Sigmoid colon (tissue), 4 donors: Measurements from ENCODE around the gene DUS3L.

ENCODE experiments used
- EP300 ChIP-seq, 4 donors: sonication (generic); formaldehyde crosslinking; IDR thresholded peaks; one replicate each; pipeline ENCODE4 v1.6.1; 2017; ENCODE audit warnings: antibody characterized with exemption in 4 of 4
- POLR2A ChIP-seq, 2 donors: fragments of 450-650 bp; IDR thresholded peaks; one replicate each; pipeline ENCODE4 v1.6.1; 2016; ENCODE audit warnings: antibody characterized with exemption in 2 of 2, mild to moderate bottlenecking in 2 of 2, moderate library complexity in 2 of 2
- POLR2AphosphoS5 ChIP-seq, 4 donors: sonication (generic); formaldehyde crosslinking; IDR thresholded peaks; one replicate each; pipeline ENCODE4 v1.6.1; 2017; ENCODE audit warnings: antibody characterized with exemption in 4 of 4
- TF ChIP-seq, protein P1 (sequence below), 4 experiments: fragments of 450-650 bp in 3 of 4; fragments of 200-600 bp in 1 of 4; IDR thresholded peaks; one replicate each; pipeline ENCODE4 v1.5.1; 2016 to 2019; ENCODE audit warnings: antibody characterized with exemption in 4 of 4, mild to moderate bottlenecking in 3 of 4, moderate library complexity in 2 of 4

DNA sequence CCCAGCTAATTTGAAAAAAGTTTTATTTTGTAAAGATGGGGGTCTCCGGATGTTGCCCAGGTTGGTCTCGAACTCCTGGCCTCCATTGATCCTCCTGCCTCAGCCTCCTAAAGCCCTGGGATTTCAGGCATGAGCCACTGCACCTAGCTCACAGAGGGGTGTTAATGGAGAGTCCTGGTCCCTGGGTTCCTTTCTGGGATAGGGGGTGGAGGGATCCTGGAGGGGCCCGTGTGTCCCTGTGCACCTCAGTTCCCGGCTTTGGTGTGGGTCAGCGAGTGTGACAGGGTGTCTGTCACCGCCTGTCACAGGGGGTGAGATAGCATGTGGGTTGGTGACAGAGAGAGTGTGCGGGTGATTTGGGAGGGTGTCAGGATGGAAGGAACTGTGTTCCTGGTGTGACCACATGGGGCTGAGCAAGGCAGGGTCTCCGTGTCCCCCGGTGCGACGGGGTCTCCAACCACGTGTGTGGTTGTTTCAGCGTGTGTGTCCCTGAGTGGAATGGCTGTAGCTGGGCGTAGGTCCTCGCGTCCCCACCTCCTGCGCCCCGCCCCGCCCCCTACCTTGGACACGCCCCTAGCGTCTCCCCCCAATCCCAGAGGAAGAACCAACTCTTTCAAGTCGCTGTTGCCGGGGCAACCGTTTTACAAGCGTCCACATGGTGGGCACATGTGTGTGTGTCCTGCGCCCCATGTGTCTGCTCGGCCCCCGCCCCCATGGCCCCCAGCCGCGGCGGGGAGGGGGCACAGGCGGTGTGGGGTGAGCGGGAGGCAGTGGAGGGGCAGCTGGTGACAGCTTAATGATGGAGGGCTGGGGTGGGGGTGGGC, 11.0 kb upstream of the DUS3L start:
- TF ChIP-seq POLR2A (IDR thresholded peaks at IDR 0.05) (no peak), EP300 (IDR thresholded peaks at IDR 0.05) (no peak), POLR2AphosphoS5 (IDR thresholded peaks at IDR 0.05) (no peak)
- TF ChIP-seq, protein P1, sequence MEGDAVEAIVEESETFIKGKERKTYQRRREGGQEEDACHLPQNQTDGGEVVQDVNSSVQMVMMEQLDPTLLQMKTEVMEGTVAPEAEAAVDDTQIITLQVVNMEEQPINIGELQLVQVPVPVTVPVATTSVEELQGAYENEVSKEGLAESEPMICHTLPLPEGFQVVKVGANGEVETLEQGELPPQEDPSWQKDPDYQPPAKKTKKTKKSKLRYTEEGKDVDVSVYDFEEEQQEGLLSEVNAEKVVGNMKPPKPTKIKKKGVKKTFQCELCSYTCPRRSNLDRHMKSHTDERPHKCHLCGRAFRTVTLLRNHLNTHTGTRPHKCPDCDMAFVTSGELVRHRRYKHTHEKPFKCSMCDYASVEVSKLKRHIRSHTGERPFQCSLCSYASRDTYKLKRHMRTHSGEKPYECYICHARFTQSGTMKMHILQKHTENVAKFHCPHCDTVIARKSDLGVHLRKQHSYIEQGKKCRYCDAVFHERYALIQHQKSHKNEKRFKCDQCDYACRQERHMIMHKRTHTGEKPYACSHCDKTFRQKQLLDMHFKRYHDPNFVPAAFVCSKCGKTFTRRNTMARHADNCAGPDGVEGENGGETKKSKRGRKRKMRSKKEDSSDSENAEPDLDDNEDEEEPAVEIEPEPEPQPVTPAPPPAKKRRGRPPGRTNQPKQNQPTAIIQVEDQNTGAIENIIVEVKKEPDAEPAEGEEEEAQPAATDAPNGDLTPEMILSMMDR (IDR thresholded peaks at IDR 0.05), result no peak
